CD4-positive, alpha-beta T cell treated with Interferon alpha-2 for 1 hour (primary cell): ENCODE results near the gene SNRPB.

Experiments used
- DNase-seq, 2 donors: peaks; one replicate each; pipeline ENCODE4 v3.0.0-alpha.2; 2020 to 2022

The SNRPB gene

DNA sequence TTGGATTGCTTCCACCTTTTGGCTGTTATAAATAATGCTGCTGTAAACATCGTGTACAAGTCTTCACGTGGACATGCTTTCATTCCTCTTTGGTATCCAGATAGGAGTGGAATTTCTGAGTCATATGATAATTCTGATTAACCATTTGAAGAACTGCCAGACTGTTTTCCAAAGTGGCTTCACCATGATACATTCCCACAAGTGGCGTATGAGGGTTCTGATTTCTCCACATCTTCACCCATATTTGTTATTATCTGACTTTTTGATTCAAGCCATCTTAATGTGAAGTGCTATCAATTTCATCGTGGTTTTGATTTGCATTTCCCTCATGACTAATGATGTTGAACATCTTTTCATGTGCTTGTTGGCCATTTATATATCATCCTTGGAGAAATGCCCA, 2.9 kb upstream of the SNRPB start:
- no peak for DNase-seq

DNA sequence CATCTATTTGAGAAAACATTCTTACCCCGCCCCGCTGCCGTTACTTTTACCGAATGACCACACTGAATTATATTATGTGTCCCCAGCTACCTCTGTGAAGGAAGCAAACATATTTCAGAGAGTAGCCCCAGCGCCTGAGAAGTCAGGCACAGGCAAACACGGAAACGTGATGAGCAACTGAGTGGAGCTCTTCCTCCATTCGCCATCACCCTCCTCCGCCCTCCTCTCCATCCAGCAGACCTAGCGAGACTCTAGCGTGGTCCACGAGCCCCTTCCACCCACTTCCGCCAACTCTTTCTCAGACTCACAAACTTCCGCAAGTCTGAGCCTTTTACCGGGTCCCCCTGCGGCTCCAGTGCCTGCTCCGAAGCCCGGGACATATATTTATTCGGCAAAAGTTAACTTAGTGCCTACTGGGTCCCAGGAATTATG, 582 bp downstream of the SNRPB start:
- peak; percentile 65 to 76 for DNase-seq

DNA sequence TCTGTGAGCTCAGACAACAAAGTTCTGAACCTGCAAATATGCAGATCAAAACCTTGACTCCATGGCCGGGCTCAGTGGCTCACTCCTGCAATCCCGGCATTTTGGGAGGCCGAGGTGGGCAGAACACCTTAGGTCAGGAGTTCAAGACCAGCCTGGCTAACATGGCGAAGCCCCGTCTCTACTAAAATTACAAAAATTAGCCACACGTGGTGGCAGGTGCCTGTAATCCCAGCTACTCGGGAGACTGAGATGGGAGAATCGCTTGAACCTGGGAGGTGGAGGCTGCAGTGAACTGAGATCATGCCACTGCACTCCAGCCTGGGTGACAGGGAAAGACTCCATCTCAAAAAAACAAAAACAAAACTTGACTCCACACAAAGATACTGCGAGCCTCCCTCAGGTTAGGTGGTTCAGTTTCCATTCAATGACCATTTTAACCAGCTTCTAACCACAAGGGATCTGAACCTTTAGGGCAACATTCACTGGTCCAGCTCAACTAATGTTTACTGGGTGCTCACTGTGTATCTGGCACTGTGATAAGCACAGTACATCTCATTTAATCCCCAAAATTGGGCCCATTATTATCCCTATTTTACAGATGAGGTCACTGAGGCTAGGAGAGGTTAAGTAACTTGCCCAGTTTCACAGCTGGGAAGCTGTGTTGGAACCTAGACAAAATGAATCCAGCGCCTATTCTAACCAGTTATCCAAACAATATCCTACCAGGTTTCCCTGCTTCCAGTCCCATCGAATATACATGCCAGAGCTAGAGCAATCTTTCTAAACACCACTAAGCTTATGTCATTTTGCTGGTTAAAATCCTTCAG, 1.8 kb downstream of the SNRPB start:
- DNase-seq: no peak

DNA sequence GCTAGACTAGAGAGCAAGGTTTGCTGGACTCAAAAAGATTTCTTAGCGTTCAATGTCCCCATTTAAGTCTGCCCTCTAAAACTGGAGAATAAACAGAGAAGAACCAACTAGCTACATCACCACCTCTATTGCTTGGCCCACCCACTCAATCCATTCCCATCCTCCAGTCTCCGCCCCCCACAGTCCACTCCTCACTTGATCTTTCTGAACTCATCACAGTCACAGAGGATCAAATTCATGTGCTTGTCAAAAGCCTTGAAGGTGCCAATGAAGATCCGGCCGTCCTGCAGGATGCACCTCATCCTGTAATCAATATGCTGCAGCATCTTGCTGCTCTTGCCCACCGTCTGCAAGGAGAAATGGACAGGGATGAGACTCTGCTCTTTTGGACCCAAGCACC, 3.2 kb downstream of the SNRPB start:
- DNase-seq: no peak

DNA sequence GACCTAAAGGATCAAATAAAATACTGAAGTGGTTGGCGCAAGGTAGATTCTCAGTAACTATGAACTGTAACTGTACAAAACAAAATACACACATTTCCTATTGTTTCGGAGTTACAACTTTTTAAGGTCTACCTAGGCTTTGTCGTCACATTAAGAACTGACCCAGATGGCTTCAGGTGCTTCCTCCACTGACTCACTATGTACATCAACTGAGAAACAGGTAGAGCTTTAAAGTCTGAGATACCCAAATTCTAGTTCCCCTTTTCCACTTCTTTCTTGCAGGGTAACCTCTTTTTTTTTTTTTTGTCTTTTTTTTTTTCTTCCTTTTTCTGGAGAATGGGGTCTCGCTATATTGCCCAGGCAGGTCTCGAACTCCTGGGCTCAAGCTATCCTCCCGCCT, 5.5 kb downstream of the SNRPB start:
- no peak for DNase-seq

DNA sequence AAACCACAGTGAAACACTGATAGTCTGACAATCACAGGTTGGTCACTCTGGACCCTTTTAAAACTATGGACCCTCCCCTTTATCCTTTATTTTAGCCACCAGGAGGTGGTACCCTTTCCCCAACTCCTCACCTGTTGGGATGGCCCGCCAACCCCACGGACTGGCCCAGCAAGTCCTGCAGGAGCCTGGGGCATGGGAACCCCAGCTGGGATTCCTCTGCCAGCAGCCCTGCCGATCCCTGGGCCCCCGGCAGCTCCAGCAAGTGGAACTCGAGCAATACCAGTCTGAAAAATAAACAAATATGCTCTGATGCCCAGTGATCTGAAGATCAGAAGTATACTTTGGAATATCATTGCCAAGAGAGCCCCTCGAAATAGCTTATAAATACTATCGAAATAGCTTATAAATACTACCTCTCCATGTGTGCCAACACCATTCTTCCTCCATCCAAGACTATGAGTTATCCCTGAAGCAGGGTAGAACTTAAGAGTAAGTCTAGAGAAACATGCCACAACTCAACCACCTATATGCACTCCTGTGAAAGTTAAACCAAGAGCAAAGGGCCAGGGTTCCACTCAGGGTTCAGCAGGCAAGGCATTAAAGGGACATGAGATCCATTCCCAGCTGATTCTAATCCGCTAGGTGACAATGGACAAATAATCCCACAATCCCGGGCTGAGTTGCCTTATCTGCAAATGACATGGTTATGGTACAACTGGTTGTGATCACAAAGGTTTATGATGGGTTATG, 6.8 kb downstream of the SNRPB start:
- no peak for DNase-seq

DNA sequence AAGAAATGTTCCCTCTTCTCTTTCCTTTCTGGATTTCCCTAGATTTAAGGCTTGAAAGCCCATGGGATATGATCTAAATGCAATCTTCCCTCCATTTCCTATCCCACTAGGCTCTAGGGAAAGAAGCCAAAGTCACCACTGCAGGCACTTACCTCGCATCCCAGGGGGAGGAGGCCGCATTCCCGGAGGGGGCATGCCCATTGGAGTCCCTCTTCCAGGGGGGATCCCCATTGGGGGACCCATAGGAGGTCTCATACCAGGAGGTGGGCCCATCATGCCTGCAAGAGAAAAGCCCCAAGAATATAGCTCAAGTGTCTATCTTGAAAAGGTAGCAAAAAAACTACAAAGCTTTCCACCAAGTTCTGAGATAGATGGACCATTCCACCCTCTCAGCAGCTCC, 8.1 kb downstream of the SNRPB start:
- no peak for DNase-seq

DNA sequence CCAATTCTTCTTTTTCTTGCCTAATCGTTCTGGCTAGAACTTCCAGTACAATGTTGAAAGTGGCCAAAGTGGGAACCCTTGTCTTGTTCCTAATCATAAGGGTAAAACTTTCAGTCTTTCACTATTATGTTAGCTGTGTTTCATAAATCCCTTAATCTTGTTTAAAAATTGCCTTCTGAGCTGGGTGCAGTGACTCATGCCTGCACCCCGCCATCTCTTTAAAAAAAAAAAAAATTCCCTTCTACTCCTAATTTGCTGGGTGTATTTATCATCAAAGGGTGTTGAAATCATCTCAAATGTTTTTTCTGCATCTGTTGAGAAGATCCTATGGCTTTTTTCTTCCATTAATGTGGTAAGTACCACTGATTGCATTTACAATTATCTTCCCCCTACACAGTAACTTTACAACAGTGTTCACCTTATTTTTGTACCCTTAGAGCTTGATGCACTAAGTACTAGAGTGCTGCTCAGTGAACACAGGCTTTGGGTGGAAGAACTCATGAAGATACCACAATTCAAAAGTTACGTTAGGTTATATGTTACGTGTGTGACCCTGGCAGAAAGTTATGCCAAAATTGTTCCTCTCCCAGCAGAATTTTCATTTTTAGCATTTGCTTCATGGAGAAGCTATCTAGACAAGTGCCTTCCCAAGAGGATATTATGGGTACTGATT, 9.7 kb downstream of the SNRPB start:
- no peak for DNase-seq

DNA sequence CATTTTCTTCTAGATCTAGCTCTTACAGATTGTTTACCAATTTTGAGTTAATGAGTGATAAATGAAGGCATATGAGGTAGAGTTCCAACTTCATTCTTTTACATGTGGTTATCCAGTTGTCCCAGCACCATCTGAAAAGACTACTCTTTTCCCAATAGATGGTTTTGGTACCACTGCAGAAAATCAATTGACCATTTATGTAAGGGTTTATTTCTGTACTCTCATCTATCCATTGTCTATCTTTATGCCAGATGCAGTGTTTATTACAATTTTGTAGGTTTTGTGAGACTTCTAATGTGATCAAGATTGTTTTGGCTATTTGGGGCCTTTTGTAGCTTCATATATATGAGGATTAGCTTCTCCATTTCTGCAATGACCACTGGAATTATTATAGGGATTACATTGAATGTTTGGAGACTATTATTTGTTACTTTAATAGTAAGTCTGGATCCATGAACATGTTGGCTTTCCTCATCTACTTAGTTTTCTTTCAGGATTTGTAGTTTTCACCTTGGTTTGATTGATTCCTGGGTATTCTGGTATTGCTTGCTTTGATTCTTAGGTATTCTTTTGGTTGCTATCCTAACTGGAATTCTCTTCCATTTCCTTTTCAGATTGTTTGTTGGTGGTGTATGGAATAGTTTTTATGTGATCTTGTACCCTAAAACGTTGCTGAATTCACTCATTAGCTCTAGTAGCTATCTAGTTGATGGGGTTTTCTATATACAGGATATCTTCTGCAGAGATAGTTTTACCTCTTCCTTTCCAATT, 10.4 kb downstream of the SNRPB start:
- no peak for DNase-seq

DNA sequence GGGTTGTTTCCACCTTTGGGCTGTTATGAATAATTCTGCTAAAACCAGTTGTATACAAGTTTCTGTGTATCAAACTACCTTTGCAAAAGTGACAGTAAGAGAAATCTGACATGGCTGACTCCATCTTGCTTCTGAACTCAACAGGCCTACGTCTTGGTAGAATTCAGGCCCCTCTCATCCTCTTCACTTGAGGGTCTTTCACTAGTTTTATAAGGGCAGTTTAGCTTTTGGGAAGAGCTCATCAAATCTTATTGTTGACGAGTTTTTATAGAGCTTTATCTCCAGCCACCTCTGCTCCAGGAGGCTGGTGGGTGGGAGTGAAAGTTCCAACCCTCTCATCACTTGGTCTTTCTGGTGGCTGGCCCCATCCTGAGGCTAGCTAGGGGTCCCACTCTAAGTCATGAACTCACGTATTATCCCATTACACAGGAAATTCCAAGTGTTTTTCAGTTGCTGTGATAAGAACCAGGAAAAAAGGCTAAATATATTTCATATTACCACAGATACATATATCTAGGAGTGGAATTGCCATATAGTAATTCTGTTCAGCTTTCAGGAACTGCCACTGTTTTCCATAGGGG, 11.6 kb downstream of the SNRPB start:
- no peak for DNase-seq

DNA sequence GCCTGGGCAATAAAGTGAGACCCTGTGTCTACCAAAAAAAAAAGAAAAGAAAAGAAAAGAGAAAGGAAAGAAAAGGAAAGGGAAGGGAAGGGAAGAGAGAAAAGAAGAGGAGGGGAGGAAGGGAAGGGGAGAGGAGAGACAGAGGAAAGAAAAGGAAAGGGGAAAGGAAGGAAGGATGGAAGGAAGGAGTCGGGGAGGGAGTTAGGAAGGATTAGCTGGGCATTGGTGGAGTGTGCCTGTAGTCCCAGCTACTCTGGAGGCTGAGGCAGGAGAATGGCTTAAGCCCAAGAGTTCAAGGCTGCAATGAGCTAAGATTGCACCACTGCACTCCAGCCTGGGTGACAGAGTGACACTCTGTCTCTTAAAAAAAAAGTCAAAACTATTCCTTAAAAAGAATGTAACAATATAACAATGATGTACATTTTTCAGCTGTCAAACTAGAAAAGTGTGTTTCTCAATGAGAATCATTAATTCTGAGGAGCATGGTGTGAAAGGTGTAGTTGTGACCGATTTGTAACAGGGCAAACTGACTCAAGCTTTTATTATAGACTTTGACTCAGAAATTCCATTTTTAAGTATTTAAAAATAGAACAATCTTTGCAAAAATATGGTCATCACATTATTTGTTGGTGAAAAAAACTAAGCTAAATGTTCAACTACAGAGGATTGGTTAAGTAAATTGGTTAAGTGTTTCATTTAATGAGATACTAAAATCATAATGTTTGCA, 14.7 kb downstream of the SNRPB start:
- DNase-seq: no peak

DNA sequence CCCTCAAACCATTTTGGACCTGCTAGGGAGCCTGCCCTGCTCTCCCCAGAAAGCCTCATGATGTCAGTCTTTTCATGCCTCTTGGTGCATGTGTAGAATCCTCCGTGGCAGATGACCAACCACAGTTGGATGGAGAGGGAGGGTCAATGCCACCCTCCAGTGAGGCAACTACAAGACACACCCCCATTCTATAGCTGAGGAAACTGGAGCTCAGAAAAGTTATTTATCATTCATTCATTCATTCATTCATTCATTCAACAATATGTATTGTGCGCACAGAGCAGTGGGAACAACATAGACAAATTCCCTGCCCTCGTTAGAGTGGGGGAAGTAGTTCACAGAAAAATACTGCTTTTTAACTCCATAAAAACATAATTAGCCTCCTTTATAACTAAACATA, 16.8 kb downstream of the SNRPB start:
- DNase-seq: no peak

DNA sequence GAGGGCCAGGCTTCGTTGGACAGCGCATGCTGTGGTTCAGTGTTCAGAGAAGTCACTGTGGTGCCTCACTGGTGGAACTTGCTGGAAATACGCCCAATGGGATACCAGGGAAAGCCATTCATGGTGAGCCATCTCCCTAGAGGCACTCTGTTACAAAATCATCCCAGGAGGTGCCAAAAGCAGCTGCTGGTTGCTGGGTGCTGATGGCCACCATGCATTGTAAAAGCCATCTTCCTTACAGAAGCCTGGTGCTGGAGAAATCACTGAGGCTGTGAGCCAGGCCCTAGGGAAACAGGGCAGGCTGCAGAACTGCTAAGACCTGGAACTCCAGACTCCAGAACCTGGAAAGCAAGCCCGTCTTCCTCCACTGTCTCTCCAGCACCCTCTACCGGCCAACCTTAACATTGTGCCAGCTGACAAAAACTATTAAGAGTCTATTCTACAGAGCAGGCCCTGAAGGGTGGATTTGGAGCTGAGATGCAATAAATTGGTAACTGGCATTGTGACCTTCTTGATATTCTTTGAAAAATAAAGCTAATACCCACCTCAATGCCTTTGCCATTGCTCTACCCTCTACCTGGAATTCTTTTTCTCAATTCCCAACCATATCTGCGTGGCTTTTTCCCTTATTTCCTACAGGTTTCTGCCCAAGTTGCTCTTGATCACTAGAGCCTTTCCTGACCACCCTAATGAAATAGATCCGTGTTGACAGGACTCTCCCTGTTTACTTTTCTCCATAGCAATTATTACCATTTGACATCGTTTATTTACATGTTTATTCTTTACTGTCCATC, 18.5 kb downstream of the SNRPB start:
- DNase-seq: peak; percentile 43 to 65

DNA sequence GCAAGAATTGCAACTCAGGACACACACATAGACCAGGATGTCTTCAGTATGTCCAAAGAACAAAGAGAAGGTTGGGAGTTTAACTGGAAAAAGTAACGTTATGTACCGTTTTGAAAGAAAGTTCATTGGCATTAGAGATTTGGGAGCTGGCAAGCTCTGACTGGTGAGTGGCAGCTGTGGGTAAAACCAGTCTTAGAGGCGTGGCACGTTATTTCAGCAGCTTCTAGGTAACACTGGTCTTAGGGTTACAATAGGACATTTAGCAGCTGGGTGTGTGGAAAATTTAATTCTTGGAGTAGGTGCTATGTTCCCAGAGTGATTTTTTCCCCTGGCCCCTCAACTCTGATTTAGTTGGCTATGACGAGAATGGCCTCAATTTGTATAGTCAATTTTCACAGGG, 19.2 kb downstream of the SNRPB start:
- DNase-seq: no peak

DNA sequence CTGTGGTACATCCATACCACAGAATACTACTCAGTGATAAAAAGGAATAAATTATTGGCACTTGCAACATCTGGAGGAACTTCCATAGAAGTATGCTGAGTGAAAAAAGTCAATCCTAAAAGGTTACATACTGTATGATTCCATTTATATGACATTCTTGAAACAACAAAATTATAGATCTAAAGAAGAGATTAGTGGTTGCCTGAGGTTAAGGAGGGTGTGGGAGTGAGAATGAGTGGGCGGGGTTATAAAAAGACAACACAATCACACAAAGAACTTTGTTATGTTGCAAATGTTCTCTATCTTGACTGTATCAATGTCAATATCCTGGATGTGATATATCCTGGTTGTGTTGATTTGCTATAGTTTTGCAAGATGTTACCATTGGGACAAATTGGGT, 21.2 kb downstream of the SNRPB start:
- DNase-seq: no peak

DNA sequence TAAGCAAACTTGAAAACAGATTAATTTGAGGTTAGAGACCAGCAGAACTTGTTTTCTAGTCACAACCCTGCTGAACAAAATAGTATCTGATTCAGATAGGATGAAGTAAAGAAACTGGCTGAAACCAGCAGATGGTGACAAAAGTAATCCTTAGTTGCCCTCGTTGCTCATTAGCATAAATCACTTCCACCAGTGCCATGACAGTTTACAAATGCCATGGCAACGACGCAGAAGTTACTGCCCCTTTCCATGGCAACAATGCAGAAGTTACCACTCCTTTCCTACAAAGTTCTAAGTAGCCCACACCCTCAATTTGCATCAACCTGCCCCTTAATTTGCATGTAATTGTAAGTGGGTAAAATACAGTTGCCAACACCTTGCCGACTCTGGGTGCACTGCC, 23.7 kb downstream of the SNRPB start:
- peak in 1 of 2 donors; percentile 22 for DNase-seq

DNA sequence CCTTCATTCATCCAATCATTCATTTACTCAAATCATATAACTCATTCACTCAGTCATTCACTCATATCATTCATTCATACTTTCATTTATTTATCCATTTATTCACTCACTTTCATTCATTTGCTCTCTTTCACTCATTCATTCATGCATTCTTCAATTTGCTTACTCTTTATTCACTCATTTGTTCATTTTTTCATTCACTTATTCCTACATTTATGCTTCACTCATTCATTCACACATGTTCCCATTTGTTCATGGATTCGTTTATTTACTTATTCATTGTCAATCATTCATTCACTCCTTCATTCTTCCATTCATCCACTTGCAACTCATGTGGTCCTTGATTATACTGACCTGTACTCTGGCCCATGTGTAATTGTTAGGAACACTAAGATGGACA, 39.4 kb downstream of the SNRPB start:
- no peak for DNase-seq

DNA sequence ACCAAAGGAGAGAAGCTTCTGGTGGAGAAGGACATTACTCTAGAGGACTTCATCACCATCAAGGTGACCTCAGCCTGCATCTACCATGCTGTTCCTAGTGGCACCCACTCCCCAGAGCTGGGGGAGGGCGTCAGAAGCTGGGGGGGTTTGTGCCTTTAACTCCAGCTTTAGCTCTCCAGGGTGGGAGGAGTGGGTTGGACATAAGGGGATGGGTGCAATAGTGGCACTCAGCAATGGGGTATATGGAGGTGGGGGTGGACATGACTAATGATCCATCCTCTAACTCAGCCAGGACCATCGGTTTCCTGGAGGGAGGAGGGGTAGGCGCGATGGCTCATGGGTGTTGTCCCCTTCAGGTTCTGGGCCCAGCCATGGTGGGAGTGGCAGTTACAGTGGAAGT, 40.1 kb downstream of the SNRPB start:
- DNase-seq: no peak

DNA sequence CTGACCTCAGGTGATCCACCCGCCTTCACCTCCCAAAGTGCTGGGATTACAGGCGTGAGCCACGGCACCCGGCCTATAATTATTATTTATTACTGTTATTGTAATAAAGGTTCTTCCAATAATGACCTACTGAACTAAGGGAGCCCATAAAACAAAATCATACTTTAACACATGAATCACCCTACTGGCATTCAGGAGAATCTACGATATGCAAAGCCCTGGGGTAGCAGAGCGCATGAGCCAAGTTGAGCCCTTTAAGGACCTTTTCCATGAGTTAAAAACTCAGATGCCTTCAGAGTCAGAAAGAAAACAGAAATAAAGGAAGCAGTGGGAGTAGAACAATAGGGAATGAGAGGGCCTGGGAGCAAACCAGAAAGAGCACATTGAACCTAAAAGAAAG, 41.5 kb downstream of the SNRPB start:
- DNase-seq: no peak

DNA sequence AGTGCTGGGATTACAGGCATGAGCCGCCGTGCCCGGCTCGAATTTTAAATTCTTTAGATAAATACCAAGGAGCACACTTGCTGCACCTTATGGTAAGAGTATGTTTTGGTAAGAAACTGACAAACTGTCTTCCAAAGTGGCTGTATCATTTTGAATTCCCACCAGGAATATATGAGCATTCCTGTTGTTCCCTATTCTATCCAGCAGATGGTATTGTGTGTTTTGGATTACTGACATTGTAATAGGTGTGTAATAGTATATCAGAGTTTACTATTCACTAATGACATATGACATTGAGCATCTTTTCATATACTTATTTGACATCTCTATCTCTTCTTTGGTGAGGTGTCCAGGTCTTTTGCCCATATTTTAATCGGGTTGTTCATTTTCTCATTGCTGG, 49.3 kb downstream of the SNRPB start:
- DNase-seq: no peak

DNA sequence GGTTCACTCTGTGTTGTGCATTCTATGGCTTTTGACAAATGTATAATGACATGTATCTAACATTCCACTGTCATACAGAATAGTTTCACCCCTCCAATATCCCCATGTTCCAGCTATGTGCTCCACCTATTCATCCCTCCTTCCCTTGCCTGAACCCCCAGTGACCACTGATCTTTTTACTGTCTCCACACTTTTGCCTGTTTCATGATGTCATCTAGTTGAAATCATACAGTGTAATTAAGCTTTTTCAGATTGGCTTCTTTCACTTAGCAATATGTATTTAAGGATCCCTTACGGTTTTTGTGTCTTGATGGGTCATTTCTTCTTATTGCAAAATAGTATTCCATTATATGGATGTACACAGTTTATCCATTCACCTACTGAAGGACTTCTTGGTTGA, 50.1 kb downstream of the SNRPB start:
- no peak for DNase-seq
